ENCODE results near the gene SLC23A2.
"Not testable (repeated sequence)": the region's sequence is repeated elsewhere in the genome, so short reads cannot be mapped to it uniquely, and the experiment has no call there.

SLC23A2 gene

GRCh38 chr20:5013682-5014447 lies 12.6 kb upstream of the SLC23A2 start:
- no peak overlapping the region for H3K4me3 ChIP-seq
- H3K27ac ChIP-seq: no peak overlapping the region

- H3K27ac ChIP-seq: peak overlapping the region in 5 of 21 experiments; percentile 8 to 33 (median 18)
- no peak overlapping the region for H3K4me3 ChIP-seq
Measured at GRCh38 chr20:5008759-5009158, 7.4 kb upstream of the SLC23A2 start.

- Histone ChIP-seq H3K4me3 (no peak overlapping the region), H3K27ac (no peak overlapping the region)
Measured at GRCh38 chr20:5005326-5005725, 4.0 kb upstream of the SLC23A2 start.

DNA sequence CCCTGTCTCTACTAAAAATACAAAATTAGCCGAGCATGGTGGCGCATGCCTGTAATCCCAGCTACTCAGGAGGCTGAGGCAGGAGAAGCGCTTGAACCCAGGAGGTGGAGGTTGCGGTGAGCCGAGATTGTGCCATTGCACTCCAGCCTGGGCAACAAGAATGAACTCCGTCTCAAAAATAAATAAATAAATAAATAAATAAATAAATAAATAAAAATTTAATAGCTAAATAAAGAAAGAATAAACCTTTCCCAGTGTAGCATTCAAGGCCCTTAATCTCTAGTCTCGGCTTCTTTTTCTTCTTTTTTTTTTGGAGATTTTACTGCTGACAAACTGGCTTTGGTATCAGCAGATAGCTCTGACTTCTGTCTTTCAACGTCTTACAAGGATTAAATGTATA lies 3.5 kb upstream of the SLC23A2 start:
- H3K27ac ChIP-seq, H3K4me3 ChIP-seq: not testable (repeated sequence)

DNA sequence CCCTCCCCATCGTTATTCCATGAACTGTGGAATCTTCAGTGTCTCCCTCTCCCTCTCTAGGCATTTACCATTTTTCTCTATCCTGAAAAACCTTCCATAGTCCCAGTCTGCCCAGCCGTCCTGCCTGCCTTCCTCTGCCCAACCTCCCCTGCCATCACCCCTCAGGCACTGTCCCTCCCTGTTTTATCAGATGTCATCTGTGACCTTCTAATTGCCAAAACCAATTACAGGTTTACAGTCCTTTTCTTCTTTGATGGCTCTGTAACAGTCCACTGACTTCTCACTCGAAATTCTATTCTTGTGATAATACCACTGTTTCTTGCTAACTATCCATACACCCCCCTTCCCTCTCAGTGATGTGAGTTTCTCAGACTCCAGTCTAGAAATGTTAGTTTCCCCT lies 2.3 kb upstream of the SLC23A2 start:
- Histone ChIP-seq H3K4me3 (no peak overlapping the region), H3K27ac (no peak overlapping the region)

DNA sequence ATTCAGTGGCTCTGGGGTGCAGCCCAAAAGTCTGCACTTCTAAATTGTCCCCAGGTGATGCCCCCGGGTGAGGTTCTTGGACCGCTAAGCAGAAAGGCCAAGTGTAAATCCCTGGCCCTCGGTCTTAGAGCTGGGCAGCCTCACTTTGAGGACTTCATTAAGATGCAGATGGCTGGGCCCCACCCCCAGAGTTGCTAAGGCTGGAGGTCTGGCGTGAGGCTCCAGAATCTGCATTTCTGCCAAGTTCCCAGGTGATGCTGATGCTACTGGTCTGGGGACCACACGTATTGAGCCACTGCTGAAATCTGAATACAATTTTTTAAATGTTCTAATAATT lies 735 bp upstream of the SLC23A2 start:
- peak overlapping the region in 4 of 21 experiments; percentile 23 to 79 (median 60) for H3K27ac ChIP-seq

GRCh38 chr20:5000263-5001173 lies 792 bp downstream of the SLC23A2 start:
- Histone ChIP-seq H3K27ac (peak overlapping the region in 20 of 21 experiments; percentile 23 to 91 (median 68)), H3K4me3 (peak overlapping the region; percentile 59 to 92 (median 82))

More for the DNA sequence above, 735 bp upstream of the SLC23A2 start:
- peak overlapping the region in 5 of 7 experiments; percentile 72 to 88 (median 78) for H3K4me3 ChIP-seq

DNA sequence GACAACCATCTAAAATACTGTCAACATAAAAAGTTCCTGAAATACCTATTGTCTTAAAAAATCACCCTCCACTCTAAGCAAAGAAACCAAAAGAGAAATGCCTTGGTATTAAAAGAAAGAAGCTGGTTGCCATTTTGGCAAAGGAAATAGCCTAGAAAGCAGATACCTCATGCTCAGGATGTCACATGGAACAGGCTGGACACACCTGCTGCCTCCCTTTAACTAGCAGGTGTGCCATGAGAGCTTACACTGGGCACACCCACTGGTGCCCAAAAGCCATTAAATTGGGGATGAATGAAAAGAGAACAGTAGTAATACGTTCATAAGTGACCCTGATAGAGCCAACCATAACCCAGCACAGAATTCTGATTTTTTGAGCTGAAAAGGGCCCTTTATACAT lies 1.5 kb downstream of the SLC23A2 start:
- H3K27ac ChIP-seq: peak overlapping the region in 1 of 21 experiments; percentile 84
- H3K4me3 ChIP-seq: peak overlapping the region in 4 of 7 experiments; percentile 59 to 88 (median 81)

DNA sequence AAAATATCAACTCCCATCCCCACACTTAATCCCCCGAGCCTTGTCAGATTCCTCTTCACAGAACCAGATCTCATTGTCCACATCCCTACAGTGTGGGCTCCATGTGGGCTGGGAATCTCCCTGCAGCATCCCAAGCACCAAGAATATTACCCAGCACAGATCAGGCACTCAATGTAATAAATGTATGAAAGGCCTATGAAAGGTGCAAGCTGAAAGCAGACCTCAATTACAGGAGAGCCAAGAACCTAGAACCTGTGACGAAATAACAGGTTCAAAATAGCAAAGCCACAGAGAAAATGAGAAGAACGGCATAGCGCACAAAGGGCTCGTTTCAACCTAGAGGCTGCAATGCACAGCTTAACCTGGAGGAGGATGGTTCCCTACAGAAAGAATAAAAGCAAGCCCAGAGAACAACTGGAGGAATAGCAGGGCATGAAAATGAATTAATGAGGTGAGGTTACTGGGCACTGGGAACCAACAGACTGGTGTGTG lies 3.1 kb downstream of the SLC23A2 start:
- Histone ChIP-seq H3K27ac (no peak overlapping the region), H3K4me3 (no peak overlapping the region)

- Histone ChIP-seq H3K27ac (no peak overlapping the region), H3K4me3 (no peak overlapping the region)
Measured at GRCh38 chr20:4997222-4997621, 4.1 kb downstream of the SLC23A2 start.

DNA sequence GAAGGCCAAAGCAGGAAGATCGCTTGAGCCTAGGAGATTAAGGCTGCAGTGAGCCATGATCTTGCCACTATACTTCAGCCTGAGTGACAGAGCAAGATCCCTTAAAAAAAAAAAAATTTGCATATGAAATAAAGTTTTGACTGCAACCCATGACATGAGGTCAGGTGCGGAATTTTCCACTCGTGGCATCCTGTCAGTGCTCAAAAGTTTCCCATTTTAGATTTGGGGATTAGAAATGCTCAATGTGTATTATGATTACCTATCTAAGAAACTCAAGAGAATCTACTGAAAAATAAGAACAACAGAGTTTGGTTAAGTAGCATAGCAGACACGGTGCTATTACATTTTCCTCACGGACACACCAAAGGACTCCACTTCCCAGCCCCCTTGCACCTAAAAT lies 11.7 kb downstream of the SLC23A2 start:
- no peak overlapping the region for H3K27ac ChIP-seq
- no peak overlapping the region for H3K4me3 ChIP-seq

- no peak overlapping the region for H3K4me3 ChIP-seq
- H3K27ac ChIP-seq: no peak overlapping the region
Measured at GRCh38 chr20:4987130-4987529, 14.2 kb downstream of the SLC23A2 start.

DNA sequence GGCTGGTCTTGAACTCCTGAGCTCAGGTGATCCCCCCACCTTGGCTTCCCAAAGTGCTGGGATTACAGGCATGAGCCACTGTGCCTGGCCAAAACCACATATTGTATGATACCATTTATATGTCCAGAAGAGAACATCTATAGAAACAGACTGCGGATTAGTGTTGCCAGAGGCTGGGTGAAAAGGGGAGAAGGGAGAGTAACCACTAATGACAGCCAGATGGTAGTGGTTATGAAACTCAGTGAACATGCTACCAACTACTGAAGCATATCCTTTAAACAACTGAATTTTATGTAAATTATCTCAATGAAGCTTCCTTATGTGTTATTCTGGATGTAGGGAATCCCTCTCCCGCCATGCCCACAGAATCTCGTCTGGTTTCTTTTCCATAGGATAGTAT lies 15.7 kb downstream of the SLC23A2 start:
- no peak overlapping the region for H3K27ac ChIP-seq
- no peak overlapping the region for H3K4me3 ChIP-seq

DNA sequence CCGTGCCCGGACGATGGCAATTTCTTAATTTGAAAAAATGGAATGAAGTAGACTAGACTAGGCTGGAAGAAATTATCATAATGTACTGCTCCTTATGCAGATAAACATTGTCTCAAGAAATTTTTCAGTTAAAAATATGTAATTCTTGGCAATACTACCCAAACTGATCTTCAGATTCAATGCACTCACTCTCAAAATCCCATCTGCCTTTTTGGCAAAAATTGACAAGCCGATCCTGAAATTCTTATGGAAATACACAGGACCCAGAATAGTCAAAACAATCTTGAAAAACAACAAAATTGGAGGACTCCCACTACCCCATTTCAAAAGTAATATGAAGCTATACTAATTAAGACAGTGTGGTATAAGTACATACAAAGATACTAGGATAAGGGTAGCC lies 19.0 kb downstream of the SLC23A2 start:
- Histone ChIP-seq H3K27ac (no peak overlapping the region), H3K4me3 (no peak overlapping the region)

DNA sequence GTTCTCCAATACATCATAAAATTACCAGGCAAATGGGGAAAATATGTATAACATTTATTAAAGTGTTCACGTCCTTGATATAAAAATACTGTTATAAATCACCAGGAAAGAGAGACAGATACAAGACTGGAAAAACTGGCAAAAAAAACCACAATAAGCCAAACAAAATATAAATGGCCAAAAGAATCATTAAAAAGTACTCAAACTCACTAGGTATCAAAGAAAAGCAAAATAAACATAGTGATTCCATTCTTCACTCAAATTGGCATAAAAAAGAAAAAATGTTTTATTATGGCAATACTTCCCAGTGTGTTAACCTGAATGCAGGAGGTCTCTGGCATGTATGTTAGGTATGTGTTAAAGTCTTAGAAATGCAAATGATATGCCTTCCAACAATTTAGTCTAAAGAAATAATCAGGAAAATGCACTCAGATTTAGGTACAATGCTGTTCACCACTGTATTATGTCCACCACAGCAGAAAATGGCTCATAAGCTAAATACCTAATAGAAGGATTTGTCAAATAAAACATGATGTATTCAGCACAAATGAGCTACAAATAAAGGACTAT lies 21.4 kb downstream of the SLC23A2 start:
- Histone ChIP-seq H3K4me3 (no peak overlapping the region), H3K27ac (no peak overlapping the region)

DNA sequence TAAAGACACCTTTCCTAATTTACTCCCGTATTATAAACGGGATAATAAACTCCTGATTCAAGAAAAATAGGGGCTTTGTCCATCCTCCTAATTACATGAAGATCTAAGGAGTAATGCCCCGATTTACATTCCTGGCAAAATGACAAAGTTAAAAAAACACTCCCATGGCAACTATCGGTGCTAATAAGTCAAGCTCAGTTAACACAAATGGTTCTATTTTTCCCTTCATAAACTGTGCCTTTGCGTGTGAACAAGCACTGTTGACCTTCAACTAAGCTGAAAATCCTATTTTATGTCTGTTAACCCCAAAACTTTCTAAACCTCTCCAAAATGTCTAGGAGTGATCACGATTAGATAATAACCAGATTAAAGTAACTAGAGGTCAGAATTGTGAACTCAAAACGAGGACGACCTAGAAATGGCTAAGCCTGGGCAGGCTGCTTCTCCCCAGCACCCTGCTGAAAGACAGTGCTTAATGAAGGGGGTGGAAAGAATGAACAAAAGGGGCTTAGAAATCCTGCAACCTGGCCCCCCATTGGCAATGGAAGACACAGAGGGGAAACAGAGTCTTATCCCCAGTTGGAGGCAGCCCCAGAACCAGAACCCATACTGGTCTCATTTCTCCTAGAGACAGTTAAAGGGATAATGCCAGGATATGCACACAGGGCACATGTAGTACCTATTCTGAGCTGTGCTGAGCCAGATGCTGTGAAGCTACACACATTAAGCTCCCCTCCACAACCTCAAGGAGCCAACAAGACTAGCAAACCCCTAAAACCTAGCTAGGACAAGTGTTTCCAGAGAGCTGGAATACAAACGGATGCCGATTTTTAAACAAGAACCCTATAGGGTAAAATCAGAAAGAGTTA lies 23.0 kb downstream of the SLC23A2 start:
- peak overlapping the region in 1 of 21 experiments; percentile 29 for H3K27ac ChIP-seq
- no peak overlapping the region for H3K4me3 ChIP-seq

DNA sequence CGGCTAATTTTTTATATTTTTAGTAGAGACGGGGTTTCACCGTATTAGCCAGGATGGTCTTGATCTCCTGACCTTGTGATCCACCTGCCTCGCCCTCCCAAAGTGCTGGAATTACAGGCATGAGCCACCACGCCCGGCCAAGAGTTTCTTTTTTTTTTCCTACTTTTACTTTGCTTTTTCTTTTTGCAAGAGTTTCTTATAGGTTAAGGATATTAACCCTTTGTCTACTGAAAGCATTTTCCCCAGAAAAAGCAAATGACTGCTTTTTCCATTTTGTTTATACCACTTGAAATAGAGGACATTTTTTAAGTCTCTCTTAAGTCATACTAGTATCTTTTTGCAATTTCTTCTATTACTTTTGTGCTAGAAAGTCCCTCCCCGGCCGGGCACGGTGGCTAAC lies 25.3 kb downstream of the SLC23A2 start:
- not testable (repeated sequence) for H3K27ac ChIP-seq, H3K4me3 ChIP-seq

DNA sequence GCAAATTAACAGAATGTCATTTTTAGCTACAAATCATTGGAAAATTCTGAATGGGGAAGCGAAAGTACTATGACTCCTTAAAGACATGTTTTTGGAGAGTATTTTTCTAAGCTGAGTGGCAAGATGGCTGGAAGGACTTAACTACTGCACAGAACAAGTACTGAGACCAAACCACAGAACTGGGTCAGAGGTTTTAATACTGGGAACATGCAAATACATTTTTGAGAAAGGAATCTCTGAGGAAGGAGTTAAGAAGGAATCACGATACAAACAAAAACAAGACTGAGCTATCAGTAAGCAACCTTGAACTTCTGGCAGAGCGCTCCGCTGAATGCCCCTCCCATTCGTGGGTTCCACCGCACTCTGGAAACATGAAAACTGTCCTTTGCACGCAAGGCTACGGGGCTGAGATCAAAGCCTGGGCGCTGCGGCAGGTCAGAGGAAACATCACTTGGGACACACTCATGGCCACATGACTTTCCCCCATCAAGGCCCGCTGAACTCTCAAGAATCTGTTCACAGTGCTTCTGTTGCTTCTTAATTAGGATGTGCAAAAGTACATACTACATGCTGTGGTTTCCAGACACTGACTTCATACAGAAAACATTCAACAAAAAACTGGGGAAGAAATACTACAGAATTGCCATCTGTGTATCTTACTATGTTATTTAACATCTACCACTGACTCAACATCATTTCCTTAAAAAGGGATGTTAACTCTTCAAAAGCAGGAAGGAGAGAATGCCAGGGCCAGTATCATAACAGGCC lies 27.8 kb downstream of the SLC23A2 start:
- Histone ChIP-seq H3K27ac (peak overlapping the region in 17 of 21 experiments; percentile 11 to 83 (median 58)), H3K4me3 (peak overlapping the region in 3 of 7 experiments; percentile 7 to 18 (median 13))
